Activated CD4-positive, alpha-beta T cell treated with anti-CD3 and anti-CD28 coated beads for 36 hours (primary cell): Measurements from ENCODE around the gene NDUFB11. TPM values are rescaled to one million over a fixed set of nuclear protein-coding genes. Genes with fewer than 3 reads are reported as not detected.
A peak's percentile ranks its signal among the peaks of the same experiment; 100 is the strongest.
"Not testable (repeated sequence)": the region's sequence is repeated elsewhere in the genome, so short reads cannot be mapped to it uniquely, and the experiment has no call there.

Experiments used
- ATAC-seq: fragments of 200-7000 bp; cut with Tn5 transposase; one replicate; pipeline ENCODE4 v1.10.0; 2021; ENCODE audit warnings: mild to moderate bottlenecking, moderate library complexity
- CTCF ChIA-PET: fragments of 350-600 bp; sonication (Branson Sonifier 250); formaldehyde crosslinking; loops from one replicate; lab custom pipeline; 2021; ENCODE audit warnings: antibody characterized with exemption; lab: Charles Lee
- POLR2A ChIA-PET: fragments of 350-600 bp; sonication (Branson Sonifier 250); formaldehyde crosslinking; loops from one replicate; lab custom pipeline; 2021; ENCODE audit warnings: antibody characterized with exemption, inconsistent platforms; lab: Charles Lee
- DNase-seq: peaks from one replicate; pipeline ENCODE4 v3.0.0-alpha.2; 2020
- H3K27ac Mint-ChIP-seq: one replicate; pipeline ENCODE4 v1.8.0; 2021; ENCODE audit warnings: mixed read lengths
- H3K27me3 Mint-ChIP-seq: one replicate; pipeline ENCODE4 v1.8.0; 2021; ENCODE audit warnings: mixed read lengths
- H3K36me3 Mint-ChIP-seq: one replicate; pipeline ENCODE4 v1.8.0; 2021; ENCODE audit warnings: low read depth, mixed read lengths
- H3K4me1 Mint-ChIP-seq: one replicate; pipeline ENCODE4 v1.8.0; 2021; ENCODE audit warnings: mixed read lengths
- H3K4me3 Mint-ChIP-seq: one replicate; pipeline ENCODE4 v1.8.0; 2021; ENCODE audit warnings: mild to moderate bottlenecking, moderate library complexity, mixed read lengths
- H3K9me3 Mint-ChIP-seq: one replicate; pipeline ENCODE4 v1.8.0; 2021; ENCODE audit warnings: low read depth, mixed read lengths
- intact Hi-C, 2 experiments: fragments of 100-400 bp; cut with DNase I in 1 of 2; cut with micrococcal nuclease in 1 of 2; formaldehyde crosslinking; loops; one replicate each; pipeline versions ENCODE4 v1.14.2 to v1.15.1; 2022 to 2024; cut with DNase I, micrococcal nuclease
- total RNA-seq, 2 experiments: library from RNA; stranded (reverse); gene quantifications; one replicate each; pipeline ENCODE4 v1.2.3, GENCODE V29; 2021

Gene NDUFB11
- total RNA-seq, 2 experiments from 2014 or later = 89.9 to 90.8 TPM

DNA sequence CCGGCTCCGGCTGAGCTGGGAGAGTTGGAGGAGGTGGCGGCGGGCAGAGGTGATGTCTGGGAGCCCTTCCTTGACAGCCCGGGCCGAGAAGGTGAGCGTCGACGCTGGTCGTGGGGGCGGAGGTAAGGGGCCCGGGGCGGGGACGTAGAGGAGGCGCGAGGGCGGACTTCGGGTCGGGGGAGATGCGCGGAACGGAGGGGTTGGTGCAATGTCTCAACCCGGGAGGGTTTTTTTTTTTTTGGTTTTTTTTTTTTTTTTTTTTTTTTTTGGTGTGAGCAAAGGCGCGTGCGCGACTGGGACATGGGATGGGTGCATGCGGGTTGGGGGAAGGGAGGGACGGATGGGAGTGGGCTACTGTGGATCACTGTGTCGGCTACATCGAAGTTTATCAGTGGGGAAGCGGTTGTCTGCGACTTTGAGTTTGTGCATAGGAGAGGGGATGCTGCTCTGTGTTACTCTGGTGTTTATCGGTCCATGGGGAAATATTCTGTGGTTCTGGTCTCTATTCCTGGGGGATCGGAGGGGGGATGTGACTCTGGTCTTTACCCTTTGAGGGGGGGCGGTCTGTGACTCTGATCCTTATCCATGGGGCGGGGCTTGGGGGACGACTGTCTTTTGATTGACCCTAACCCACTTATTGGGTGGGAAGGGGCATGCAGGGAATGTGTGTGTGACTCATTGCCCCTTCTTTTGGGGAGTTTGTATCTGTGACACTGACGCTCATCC, 1.1 kb upstream of the NDUFB11 start:
- Mint-ChIP-seq H3K27ac (peak overlapping the region; percentile 100), H3K4me1 (peaks cover 27% of the 10 kb centered on the region), H3K9me3 (no peaks in the 10 kb centered on the region), H3K27me3 (no peaks in the 10 kb centered on the region), H3K36me3 (peaks cover 42% of the 10 kb centered on the region), H3K4me3 (peak overlapping the region; percentile 98)
- DNase-seq (no peak), ATAC-seq (peak; percentile 12)
- POLR2A ChIA-PET = interaction anchor here (0.7 to 1.4 kb wide), 6 partner anchors 10 to 236 kb away, joined by 3 to 9 read pairs (median 6); no protein-coding TSS in a partner anchor
- intact Hi-C loops = loop anchor here (1.0 to 10.0 kb wide), 10 partner anchors 16 to 514 kb away; partner anchors contain the start of genes UXT (in 2 of the 2), ARAF (in 1 of the 2), CDK16 (in 1 of the 2) and ELK1 (in 1 of the 2)
- CTCF ChIA-PET = interaction anchor here (0.6 to 1.3 kb wide), 6 partner anchors 11 to 338 kb away, joined by 3 to 11 read pairs (median 4); no protein-coding TSS in a partner anchor

DNA sequence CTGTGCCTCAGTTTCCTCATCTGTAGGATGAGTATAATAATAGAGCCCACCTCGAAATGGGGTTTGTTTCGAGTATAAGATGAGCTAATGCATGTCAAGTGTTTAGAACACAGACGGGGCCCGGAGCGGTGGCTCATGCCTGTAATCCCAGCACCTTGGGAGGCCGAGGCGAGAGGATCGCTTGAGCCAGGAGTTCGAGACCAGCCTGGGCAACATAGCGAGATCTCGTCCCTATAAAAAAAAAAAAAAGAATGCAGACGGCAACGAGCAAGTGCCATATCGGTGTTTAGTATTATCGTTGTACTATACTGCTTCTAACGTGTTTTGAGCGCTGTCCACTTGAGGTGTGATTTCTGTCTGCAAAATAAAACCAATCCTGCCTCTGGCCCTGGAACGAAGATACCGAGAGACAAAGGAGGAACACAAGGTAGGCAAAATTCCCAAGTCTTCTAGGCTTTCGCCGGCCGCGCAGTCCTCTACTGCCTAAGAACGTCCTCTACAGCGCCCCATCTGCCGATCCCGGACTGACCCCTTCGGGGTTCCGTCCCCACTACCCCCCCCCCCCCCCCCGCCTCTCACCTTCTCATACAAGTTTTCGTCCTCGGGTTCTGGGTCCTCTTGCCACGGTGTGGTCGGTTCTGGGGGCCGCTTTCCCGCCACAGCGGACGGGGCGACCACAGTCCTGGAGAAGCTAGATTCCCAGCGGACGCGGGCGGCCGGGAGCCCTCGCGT, 442 bp downstream of the NDUFB11 start:
- peaks cover 36% of the 10 kb centered on the region for H3K36me3 Mint-ChIP-seq
- H3K4me1 Mint-ChIP-seq = peaks cover 23% of the 10 kb centered on the region
- no peaks in the 10 kb centered on the region for H3K9me3 Mint-ChIP-seq
- ChIA-PET CTCF (interaction anchor here (0.7 to 1.3 kb wide), 6 partner anchors 9 to 244 kb away, joined by 3 to 11 read pairs (median 4); no protein-coding TSS in a partner anchor), POLR2A (interaction anchor here (0.6 to 1.4 kb wide), 6 partner anchors 9 to 238 kb away, joined by 4 to 9 read pairs (median 6); no protein-coding TSS in a partner anchor)
- no peaks in the 10 kb centered on the region for H3K27me3 Mint-ChIP-seq
- peak overlapping the region; percentile 98 for H3K4me3 Mint-ChIP-seq
- DNase-seq (peak; percentile 59), ATAC-seq (no peak)
- H3K27ac Mint-ChIP-seq = peak overlapping the region; percentile 100
- intact Hi-C loops = loop anchor here (1.0 to 10.0 kb wide), 5 partner anchors 49 to 511 kb away; partner anchors contain the start of genes ELK1 (in 1 of the 2), UBA1 (in 1 of the 2) and UXT (in 1 of the 2)

DNA sequence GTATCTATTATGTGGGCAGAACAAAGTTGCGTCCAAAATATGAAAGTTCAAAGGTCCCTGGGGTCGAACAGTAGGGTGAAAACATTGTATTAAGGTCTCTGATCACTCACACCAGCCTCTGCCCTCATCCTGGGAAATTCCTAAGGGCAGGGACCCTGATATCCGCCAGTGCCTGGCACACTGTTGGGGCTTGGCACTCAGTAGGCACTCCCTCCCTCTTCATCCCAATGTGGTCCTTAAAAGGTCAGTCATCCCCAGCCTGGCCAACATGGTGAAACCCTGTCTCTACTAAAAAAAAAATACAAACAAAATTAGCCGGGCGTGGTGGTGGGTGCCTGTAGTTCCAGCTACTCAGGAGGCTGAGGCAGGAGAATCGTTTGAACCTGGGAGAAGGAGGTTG, 6.3 kb downstream of the NDUFB11 start:
- no peaks in the 10 kb centered on the region for H3K9me3 Mint-ChIP-seq
- ChIA-PET CTCF (no interaction called here), POLR2A (interaction anchor here (0.6 kb wide), 1 partner anchor 479 kb away, joined by 3 read pairs; no protein-coding TSS in a partner anchor)

DNA sequence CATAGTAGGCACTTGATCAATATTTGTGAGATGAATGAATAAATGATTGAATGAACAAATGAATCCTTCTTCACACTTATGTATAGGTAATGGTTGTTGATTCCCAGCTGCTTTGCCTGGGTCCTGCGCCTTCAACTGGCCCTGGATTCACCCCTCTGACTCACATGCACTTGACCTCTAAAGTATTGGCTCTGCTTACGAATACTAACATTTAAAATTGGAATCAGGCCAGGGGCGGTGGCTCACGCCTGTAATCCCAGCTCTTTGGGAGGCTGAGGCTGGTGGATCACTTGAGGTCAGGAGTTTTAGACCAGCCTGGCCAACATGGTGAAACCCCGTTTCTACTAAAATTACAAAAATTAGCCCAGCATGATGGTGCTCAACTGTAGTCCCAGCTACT, 8.9 kb downstream of the NDUFB11 start:
- H3K9me3 Mint-ChIP-seq, H3K4me3 Mint-ChIP-seq, H3K27ac Mint-ChIP-seq, H3K27me3 Mint-ChIP-seq, H3K36me3 Mint-ChIP-seq, DNase-seq, ATAC-seq, intact Hi-C loops, H3K4me1 Mint-ChIP-seq: not testable (repeated sequence)
- ChIA-PET POLR2A (interaction anchor here (1.6 kb wide), 1 partner anchor 9 kb away, joined by 4 read pairs; the partner anchor contains the start of genes NDUFB11 and RBM10), CTCF (interaction anchor here (0.6 to 2.1 kb wide), 2 partner anchors 9 to 22 kb away, joined by 3 to 7 read pairs; partner anchors contain the start of genes NDUFB11 and RBM10)

More for the DNA sequence above, 6.3 kb downstream of the NDUFB11 start:
- no peak overlapping the region for H3K4me3 Mint-ChIP-seq
- ATAC-seq (no peak), DNase-seq (no peak)
- no peak overlapping the region for H3K27ac Mint-ChIP-seq
- intact Hi-C loops = no loop called here
- peaks cover 16% of the 10 kb centered on the region for H3K36me3 Mint-ChIP-seq
- no peaks in the 10 kb centered on the region for H3K27me3 Mint-ChIP-seq
- H3K4me1 Mint-ChIP-seq = peaks cover 6% of the 10 kb centered on the region

DNA sequence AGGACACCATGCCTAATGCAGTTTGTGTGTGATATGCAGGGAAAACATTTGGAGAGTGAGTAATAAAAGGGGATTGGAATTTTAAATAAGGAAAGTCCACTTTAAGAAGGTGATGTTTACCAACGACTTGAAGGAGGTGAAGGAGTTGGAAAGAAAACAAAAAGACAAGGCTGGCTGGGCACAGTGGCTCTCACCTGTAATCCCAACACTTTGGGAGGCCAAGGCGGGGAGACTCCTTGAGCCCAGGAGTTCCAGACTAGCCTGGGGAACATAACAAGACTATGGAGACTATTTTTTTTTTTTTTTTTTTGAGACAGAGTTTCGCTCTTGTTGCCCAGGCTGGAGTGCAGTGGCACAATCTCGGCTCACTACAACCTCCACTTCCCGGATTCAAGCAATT, 11.0 kb downstream of the NDUFB11 start:
- Mint-ChIP-seq H3K9me3 (no peaks in the 10 kb centered on the region), H3K27ac (no peak overlapping the region), H3K27me3 (no peaks in the 10 kb centered on the region), H3K36me3 (no peaks in the 10 kb centered on the region), H3K4me1 (peaks cover 4% of the 10 kb centered on the region), H3K4me3 (no peak overlapping the region)
- CTCF ChIA-PET = interaction anchor here (0.7 to 2.1 kb wide), 2 partner anchors 11 kb away, joined by 4 to 7 read pairs; partner anchors contain the start of genes NDUFB11 and RBM10
- ATAC-seq = no peak
- POLR2A ChIA-PET = no interaction called here
- intact Hi-C loops = no loop called here
- DNase-seq = no peak

DNA sequence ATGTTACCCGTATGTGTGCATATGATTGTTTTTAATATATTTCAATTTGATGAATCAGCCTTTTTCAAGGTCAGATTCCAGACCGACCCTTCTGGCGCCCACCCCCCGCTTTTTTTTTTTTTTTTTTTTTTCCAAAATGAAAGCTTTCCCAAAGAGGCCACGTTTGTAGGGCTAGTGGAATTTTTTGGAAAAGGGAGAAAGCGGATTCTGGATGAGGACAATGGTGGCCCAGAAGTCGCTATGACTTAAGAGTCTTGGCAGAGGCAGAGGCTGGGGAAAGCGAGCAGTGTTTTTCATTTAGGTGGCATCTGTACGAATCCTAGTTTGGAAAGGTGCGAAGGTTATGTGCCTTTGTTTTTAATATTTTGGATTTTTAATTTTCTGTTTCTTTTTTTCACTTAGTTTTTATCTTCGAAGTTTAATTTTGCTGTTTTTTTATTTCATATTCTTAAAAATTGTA, 14.6 kb downstream of the NDUFB11 start:
- intact Hi-C loops = loop anchor here (1.0 kb wide), 4 partner anchors 15 to 352 kb away; partner anchors contain the start of genes RBM10 (in 2 of the 2), RP2 (in 1 of the 2) and UBA1 (in 1 of the 2)
- peak overlapping the region; percentile 25 for H3K27ac Mint-ChIP-seq
- no peaks in the 10 kb centered on the region for H3K27me3 Mint-ChIP-seq
- no peaks in the 10 kb centered on the region for H3K9me3 Mint-ChIP-seq
- peak overlapping the region; percentile 89 for H3K4me3 Mint-ChIP-seq
- ChIA-PET CTCF (interaction anchor here (1.9 kb wide), 1 partner anchor 15 kb away, joined by 11 read pairs; the partner anchor contains the start of genes NDUFB11 and RBM10), POLR2A (interaction anchor here (0.6 to 1.7 kb wide), 2 partner anchors 15 to 291 kb away, joined by 3 to 8 read pairs; partner anchors contain the start of genes NDUFB11 and RBM10)
- DNase-seq (no peak), ATAC-seq (no peak)
- H3K36me3 Mint-ChIP-seq = no peaks in the 10 kb centered on the region
- H3K4me1 Mint-ChIP-seq = peaks cover 6% of the 10 kb centered on the region

DNA sequence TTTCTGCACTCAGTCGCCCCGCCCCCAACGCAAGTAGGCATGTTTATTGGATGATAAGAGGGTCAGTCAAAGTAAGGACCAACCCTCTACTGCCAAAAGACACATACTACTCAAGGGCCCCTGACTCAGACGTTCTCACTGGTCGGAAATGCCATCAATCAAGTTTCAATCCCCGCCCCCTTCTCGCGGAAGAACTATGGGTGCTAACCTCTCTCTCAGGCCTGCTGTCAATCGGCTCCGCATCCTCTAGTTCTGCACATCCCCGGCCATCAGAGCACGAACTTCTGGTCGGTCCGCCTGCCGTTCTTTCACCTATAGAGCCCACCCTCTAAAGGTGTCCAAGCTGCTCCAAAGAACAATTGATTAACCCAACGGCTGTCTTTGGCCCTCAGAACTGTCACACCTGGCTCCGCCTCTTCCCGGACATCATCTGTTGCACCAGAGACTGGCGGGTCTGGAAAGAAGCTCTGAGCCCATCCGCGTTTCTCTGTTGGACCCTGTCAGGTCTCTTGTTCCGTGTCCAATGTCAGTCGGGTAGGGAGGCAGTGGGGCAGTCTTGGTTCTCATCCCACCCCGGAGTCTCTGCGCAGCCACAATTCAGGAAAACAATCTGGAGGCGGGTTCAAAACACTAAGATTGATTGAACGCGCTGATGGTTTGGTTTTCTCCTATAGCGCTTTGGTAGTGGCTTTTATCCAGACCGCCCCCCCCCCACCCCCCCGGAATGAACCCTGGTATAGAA, 15.2 kb downstream of the NDUFB11 start:
- CTCF ChIA-PET = interaction anchor here (1.9 kb wide), 1 partner anchor 16 kb away, joined by 11 read pairs; the partner anchor contains the start of genes NDUFB11 and RBM10
- peaks cover 6% of the 10 kb centered on the region for H3K4me1 Mint-ChIP-seq
- peak; percentile 91 for DNase-seq
- ATAC-seq = peak; percentile 100
- no peaks in the 10 kb centered on the region for H3K9me3 Mint-ChIP-seq
- H3K27me3 Mint-ChIP-seq = no peaks in the 10 kb centered on the region
- H3K36me3 Mint-ChIP-seq = no peaks in the 10 kb centered on the region
- peak overlapping the region; percentile 99 for H3K27ac Mint-ChIP-seq
- POLR2A ChIA-PET = interaction anchor here (0.6 to 1.7 kb wide), 2 partner anchors 16 to 290 kb away, joined by 3 to 8 read pairs; partner anchors contain the start of genes NDUFB11 and RBM10
- intact Hi-C loops = loop anchor here (1.0 kb wide), 4 partner anchors 16 to 353 kb away; partner anchors contain the start of genes RBM10 (in 2 of the 2), RP2 (in 1 of the 2) and UBA1 (in 1 of the 2)
- peak overlapping the region; percentile 89 for H3K4me3 Mint-ChIP-seq

DNA sequence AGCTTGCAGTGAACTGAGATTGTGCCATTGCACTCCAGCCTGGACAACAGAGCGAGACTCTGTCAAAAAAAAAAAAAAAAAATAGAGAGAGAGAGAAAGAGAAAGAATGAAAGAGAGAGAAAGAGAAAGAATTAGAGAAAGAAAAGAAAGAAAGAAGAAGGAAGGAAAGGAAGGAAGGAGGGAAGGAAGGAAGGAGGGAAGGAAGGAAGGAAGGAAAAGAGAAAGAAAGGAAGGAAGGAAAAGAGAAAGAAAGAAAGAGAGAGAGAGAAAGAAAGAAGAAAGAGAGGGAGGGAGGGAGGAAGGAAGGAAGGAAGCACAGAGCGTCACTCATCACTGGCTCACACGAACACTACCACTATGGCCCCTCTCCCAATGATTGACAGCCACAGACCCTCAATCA, 20.0 kb downstream of the NDUFB11 start:
- H3K9me3 Mint-ChIP-seq, CTCF ChIA-PET, DNase-seq, POLR2A ChIA-PET, ATAC-seq, H3K4me1 Mint-ChIP-seq, intact Hi-C loops, H3K4me3 Mint-ChIP-seq, H3K36me3 Mint-ChIP-seq, H3K27me3 Mint-ChIP-seq, H3K27ac Mint-ChIP-seq: not testable (repeated sequence)

DNA sequence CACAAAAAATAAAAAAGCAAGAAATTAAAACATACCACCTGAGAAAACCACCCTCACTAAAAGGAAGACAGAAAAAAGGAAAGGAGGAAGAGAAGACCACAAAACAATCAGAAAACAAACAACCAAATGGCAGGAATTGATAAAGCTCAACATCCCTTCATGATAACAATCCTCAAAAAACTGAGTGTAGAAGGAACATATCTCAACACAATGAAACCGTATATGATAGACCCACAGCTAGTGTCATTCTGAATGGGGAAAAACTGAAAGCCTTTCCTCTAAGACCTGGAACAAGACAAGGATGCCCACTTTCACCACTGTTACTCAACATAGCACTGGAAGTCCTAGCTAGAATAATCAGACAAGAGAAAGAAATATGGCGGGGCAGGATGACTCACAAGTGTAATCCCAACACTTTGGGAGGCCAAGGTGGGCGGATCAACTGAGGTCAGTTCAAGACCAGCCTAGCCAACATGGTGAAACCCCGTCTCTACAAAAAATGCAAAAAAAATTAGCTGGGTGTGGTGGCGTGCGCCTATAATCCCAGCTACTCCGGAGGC, 27.9 kb downstream of the NDUFB11 start:
- DNase-seq, ATAC-seq, POLR2A ChIA-PET, CTCF ChIA-PET, H3K4me1 Mint-ChIP-seq, intact Hi-C loops, H3K27ac Mint-ChIP-seq, H3K27me3 Mint-ChIP-seq, H3K9me3 Mint-ChIP-seq, H3K36me3 Mint-ChIP-seq, H3K4me3 Mint-ChIP-seq: not testable (repeated sequence)
